ENCODE measurements around the gene PHC2.

The PHC2 gene

GRCh38 chr1:33414879-33415278 is 16.0 kb downstream of the PHC2 start:
- DNase-seq: no peak

- no peak for DNase-seq
Measured at GRCh38 chr1:33410091-33410701, 20.7 kb downstream of the PHC2 start.

GRCh38 chr1:33408093-33408436 is 22.8 kb downstream of the PHC2 start:
- no peak for DNase-seq

- DNase-seq: no peak
Measured at GRCh38 chr1:33407352-33408092, 23.4 kb downstream of the PHC2 start.

DNA sequence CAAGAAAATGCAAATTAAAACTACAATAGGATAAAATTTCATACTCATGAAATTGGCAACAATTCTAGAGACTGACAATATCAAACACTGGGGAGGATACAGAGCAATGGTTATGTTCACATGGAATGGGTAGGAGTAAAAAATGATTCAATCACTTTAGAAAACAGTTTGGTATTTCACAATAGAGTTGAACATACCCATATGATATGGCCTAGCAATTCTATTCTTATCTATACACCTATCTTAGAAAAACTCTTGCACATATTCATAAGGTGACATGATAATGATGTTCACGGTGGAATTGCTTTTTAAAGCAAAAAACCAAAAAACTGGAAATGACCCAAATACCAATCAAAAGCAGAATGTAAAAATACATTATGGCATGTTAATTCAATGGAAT is 28.7 kb downstream of the PHC2 start:
- no peak for DNase-seq

GRCh38 chr1:33401471-33401870 is 29.4 kb downstream of the PHC2 start:
- no peak for DNase-seq

GRCh38 chr1:33400153-33400911 is 30.6 kb downstream of the PHC2 start:
- DNase-seq: no peak

- DNase-seq: no peak
Measured at GRCh38 chr1:33399375-33399774, 31.5 kb downstream of the PHC2 start.

- DNase-seq: no peak
Measured at GRCh38 chr1:33397994-33398393, 32.9 kb downstream of the PHC2 start.

- no peak for DNase-seq
Measured at GRCh38 chr1:33397125-33397506, 33.8 kb downstream of the PHC2 start.

GRCh38 chr1:33396188-33397124 is 34.4 kb downstream of the PHC2 start:
- no peak for DNase-seq

DNA sequence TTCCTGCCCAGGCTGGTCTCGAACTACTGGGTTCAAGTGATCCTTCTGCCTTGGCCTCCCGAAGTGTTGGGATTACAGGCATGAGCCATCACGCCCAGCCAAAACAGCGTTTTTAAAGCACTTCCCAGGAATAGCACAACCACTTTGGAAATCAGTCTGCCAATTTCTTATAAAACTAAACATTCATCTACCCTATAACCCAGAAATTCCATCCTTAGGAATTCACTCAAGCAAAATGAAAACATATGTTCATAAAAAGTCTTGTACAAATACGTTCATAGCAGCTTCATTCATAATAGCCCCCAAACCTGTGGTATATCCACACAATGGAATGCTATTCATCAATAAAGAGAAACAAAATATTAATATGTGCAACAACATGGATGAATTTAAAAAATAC is 36.1 kb downstream of the PHC2 start:
- DNase-seq: no peak

- DNase-seq: no peak
Measured at GRCh38 chr1:33393991-33394390, 36.9 kb downstream of the PHC2 start.

- DNase-seq: no peak
Measured at GRCh38 chr1:33393524-33393923, 37.4 kb downstream of the PHC2 start.

DNA sequence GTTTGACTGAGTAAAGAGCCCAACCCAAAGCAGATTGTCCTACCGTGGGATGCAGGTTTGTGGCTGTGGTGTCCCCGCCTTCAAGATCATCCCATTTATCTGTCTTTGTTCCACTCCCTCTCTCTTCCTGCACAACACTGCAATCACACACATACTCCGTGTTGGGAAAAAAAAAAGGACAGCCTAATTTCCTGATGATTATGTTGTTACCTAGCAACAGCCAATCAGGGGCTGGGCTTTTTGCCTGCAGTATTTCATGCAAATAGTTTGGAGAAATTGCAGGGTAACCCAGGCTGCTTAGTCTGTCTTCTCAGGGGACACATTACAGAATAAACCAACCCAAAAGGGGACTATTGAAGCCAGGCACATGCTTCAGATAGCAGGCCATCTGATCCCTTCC is 38.3 kb downstream of the PHC2 start:
- no peak for DNase-seq

DNA sequence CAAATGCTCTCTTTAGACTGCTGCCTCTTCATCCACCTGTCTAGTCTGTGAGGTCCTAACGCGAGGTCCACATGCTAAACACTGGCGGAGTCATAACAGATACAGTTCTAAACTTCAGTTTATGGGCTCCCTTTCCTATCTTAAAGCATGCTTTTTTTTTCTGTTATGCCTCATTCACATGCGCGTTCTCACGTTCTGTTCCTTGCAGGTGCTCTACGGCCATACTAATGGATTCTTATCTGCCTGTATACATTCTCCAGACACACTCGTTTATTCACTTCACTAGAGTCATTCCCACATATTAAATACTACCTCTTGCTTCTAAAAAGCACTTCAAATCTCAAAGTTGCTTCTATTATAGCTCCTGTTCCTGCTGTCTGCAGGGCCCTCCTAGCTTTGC is 38.7 kb downstream of the PHC2 start:
- DNase-seq: no peak

DNA sequence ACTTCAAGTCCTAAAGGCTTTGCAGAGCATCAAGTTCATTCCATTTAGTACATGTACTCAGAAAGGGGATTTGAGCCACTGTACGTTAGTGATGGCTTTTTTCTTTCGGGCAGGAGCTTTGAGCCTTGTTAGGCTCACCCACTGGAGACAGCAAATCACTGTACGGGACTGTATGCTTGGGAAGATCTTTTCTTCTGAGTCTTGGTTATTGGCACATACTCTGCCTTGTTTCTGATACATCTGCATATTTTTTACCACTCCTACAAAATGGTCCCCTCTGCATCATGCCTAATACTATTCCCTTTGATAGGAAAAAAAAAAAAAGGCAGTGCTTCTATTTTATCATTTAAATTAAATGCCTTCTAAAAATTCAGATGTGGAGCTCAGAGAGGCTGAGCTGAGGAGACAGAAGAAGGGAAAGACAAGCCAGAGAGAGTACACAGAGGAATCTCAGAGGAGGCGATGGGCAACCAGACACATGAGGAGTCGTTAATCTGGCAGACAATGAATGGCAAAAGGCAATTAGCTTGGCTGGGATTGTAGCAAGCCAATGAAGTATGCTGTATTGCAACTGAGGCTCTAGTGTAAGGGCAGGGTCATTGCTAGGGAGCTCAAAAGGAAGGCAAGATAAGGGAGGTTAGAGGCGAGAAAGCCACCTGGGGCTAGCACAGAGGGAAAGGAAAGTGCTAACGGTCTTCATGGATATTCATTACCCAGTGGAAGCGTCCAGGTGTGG is 39.4 kb downstream of the PHC2 start:
- DNase-seq: no peak

- no peak for DNase-seq
Measured at GRCh38 chr1:33390542-33390941, 40.4 kb downstream of the PHC2 start.

- DNase-seq: no peak
Measured at GRCh38 chr1:33388805-33389771, 41.8 kb downstream of the PHC2 start.

GRCh38 chr1:33387625-33388024 is 43.3 kb downstream of the PHC2 start:
- no peak for DNase-seq

- DNase-seq: no peak
Measured at GRCh38 chr1:33385251-33385650, 45.6 kb downstream of the PHC2 start.

Measured in activated CD8-positive, alpha-beta memory T cell treated with anti-CD3 and anti-CD28 coated beads for 24 hours (primary cell).